Mucosa of stomach (tissue), 1 donor: ENCODE results near the gene CERS3.

ENCODE experiments used
- H3K27me3 ChIP-seq: one replicate; pipeline ENCODE4 v1.7.0; 2013; ENCODE audit warnings: mild to moderate bottlenecking, low read length; ENCODE audit not compliant: control insufficient read depth, insufficient read depth
- H3K36me3 ChIP-seq: one replicate; pipeline ENCODE4 v1.7.0; 2013; ENCODE audit warnings: low read length; ENCODE audit not compliant: control insufficient read depth, insufficient read depth
- H3K4me1 ChIP-seq: one replicate; pipeline ENCODE4 v1.7.0; 2013; ENCODE audit warnings: mild to moderate bottlenecking, low read length; ENCODE audit not compliant: control insufficient read depth, insufficient read depth
- H3K4me3 ChIP-seq: one replicate; pipeline ENCODE4 v1.7.0; 2013; ENCODE audit warnings: low read length
- H3K9ac ChIP-seq: one replicate; pipeline ENCODE4 v1.7.0; 2013; ENCODE audit warnings: mild to moderate bottlenecking, low read length, moderate library complexity
- H3K9me3 ChIP-seq: one replicate; pipeline ENCODE4 v1.7.0; 2013; ENCODE audit warnings: mild to moderate bottlenecking, low read length, moderate library complexity; ENCODE audit not compliant: control insufficient read depth
- donor health status: Pancreatic carcinoma.

CERS3 gene

DNA sequence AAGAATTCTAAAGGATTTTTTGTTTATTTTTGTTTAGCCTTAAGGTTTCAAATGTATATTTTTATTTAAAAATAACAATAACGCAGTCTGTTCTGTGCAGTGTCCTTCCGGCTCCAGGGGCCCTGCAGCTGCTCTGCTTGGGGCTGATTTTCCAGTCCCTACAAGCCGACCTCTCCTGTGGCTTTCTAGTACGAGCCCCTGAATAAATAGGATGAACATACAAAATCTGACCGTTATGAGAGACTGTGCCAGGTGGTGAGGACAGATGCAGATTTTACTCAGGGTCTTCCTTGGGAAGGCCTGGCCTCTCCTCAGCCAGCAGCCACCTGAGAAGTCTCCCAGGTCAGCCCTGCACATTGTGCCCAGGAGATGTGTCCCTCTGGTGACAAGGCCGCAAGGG, 127.8 kb downstream of the CERS3 start:
- Histone ChIP-seq H3K4me1 (no peaks in the 10 kb centered on the region), H3K9me3 (no peaks in the 10 kb centered on the region), H3K36me3 (no peaks in the 10 kb centered on the region), H3K9ac (no peak overlapping the region), H3K4me3 (no peak overlapping the region), H3K27me3 (peaks cover 3% of the 10 kb centered on the region)

GRCh38 chr15:100394736-100395440, 133.9 kb downstream of the CERS3 start:
- no peaks in the 10 kb centered on the region for H3K27me3 ChIP-seq
- no peaks in the 10 kb centered on the region for H3K36me3 ChIP-seq
- H3K4me1 ChIP-seq: no peaks in the 10 kb centered on the region
- H3K9me3 ChIP-seq: no peaks in the 10 kb centered on the region
- no peak overlapping the region for H3K4me3 ChIP-seq
- no peak overlapping the region for H3K9ac ChIP-seq

- H3K36me3 ChIP-seq: no peaks in the 10 kb centered on the region
- H3K27me3 ChIP-seq: no peaks in the 10 kb centered on the region
- no peak overlapping the region for H3K9ac ChIP-seq
- H3K4me3 ChIP-seq: no peak overlapping the region
- no peaks in the 10 kb centered on the region for H3K4me1 ChIP-seq
- H3K9me3 ChIP-seq: no peaks in the 10 kb centered on the region
Measured at GRCh38 chr15:100393008-100393407, 135.7 kb downstream of the CERS3 start.

- H3K4me1 ChIP-seq: no peaks in the 10 kb centered on the region
- no peak overlapping the region for H3K9ac ChIP-seq
- peaks cover 6% of the 10 kb centered on the region for H3K27me3 ChIP-seq
- H3K9me3 ChIP-seq: peaks cover 3% of the 10 kb centered on the region
- H3K36me3 ChIP-seq: no peaks in the 10 kb centered on the region
- H3K4me3 ChIP-seq: no peak overlapping the region
Measured at GRCh38 chr15:100385300-100386050, 143.3 kb downstream of the CERS3 start.

DNA sequence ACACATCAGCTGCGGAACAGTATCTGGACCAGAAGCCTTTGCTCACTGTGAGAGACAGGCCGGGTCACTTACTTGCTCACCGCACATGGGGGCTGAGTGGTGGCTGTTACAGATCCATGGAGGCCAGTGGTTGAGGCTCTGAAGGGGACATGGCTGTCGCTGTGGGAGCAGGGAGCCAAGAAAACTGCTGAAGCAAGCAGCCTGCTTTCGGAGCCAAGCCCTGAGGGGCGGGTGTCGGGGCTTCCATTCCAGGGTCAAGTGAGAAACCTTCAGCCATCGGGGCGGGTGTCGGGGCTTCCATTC, 144.7 kb downstream of the CERS3 start:
- no peak overlapping the region for H3K4me3 ChIP-seq
- H3K36me3 ChIP-seq: no peaks in the 10 kb centered on the region
- no peaks in the 10 kb centered on the region for H3K4me1 ChIP-seq
- H3K27me3 ChIP-seq: peaks cover 6% of the 10 kb centered on the region
- H3K9me3 ChIP-seq: peaks cover 3% of the 10 kb centered on the region
- no peak overlapping the region for H3K9ac ChIP-seq

- H3K4me3 ChIP-seq: no peak overlapping the region
- no peaks in the 10 kb centered on the region for H3K4me1 ChIP-seq
- H3K9ac ChIP-seq: no peak overlapping the region
- H3K9me3 ChIP-seq: peaks cover 3% of the 10 kb centered on the region
- H3K27me3 ChIP-seq: peaks cover 6% of the 10 kb centered on the region
- H3K36me3 ChIP-seq: no peaks in the 10 kb centered on the region
Measured at GRCh38 chr15:100383302-100384107, 145.2 kb downstream of the CERS3 start.

DNA sequence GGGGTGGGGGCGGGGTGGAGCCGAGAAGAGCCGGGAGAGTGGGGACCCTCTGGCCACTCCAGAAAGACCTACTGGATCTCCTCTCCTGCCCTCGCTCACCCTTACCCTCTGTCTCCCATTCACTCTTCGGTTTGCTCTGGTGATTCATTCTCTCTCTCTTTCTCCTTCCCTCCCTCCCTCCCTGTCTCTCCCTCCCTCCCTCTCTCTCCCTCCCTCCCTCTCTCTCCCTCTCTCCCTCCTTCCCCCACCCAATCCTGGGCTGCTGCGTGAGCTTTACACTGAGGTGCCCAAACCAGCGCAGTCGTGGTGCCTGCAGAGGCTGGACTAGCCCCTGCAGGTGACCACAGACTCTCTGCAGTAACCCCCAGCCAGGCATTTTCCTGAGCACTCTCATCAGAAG, 154.8 kb downstream of the CERS3 start:
- Histone ChIP-seq H3K9me3 (no peaks in the 10 kb centered on the region), H3K9ac (no peak overlapping the region), H3K27me3 (peaks cover 23% of the 10 kb centered on the region), H3K4me1 (no peaks in the 10 kb centered on the region), H3K36me3 (no peaks in the 10 kb centered on the region), H3K4me3 (no peak overlapping the region)

DNA sequence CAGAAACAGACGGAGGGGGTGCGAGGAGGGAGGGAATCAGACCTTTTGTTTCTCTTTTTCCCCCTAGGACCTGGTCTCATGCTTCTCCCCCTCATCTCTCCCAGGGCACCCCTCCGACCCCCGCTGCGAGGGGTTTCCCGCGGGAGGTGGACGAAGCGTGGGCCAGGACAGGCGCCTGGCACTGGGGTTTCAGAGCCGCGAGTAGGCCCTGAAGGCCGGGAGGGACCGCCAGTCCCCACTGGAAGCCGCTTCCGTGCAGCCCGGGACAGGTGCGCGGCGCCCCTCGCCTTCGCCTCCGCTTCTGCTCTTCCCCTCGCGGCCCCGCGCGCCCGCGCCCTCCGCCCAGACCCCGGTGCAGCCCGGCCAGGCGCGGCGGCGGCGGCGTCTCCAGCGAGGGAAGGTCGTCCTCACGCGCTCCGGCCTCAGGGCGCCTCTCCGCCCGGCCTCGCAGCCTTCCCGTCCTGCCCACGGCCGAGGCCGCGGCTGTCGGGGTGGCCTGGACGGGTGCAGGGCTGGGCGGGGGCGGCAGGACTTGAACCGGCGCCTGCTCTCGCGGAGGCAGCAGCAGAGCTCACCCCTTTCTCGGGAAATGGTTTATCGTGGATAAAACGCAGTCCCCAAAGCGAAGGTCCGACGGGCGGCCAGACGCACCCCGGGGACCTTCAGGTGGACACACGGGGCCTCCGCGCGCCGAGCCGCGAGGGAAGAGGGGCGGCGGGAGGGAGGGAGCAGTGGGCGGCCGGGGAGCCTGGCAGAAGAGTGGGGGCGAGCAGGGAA, 155.4 kb downstream of the CERS3 start:
- no peak overlapping the region for H3K4me3 ChIP-seq
- H3K27me3 ChIP-seq: peaks cover 23% of the 10 kb centered on the region
- H3K36me3 ChIP-seq: no peaks in the 10 kb centered on the region
- H3K9me3 ChIP-seq: no peaks in the 10 kb centered on the region
- no peak overlapping the region for H3K9ac ChIP-seq
- no peaks in the 10 kb centered on the region for H3K4me1 ChIP-seq

GRCh38 chr15:100372739-100373119, 156.0 kb downstream of the CERS3 start:
- Histone ChIP-seq H3K36me3 (no peaks in the 10 kb centered on the region), H3K27me3 (peaks cover 23% of the 10 kb centered on the region), H3K4me3 (no peak overlapping the region), H3K9me3 (no peaks in the 10 kb centered on the region), H3K4me1 (no peaks in the 10 kb centered on the region), H3K9ac (no peak overlapping the region)

DNA sequence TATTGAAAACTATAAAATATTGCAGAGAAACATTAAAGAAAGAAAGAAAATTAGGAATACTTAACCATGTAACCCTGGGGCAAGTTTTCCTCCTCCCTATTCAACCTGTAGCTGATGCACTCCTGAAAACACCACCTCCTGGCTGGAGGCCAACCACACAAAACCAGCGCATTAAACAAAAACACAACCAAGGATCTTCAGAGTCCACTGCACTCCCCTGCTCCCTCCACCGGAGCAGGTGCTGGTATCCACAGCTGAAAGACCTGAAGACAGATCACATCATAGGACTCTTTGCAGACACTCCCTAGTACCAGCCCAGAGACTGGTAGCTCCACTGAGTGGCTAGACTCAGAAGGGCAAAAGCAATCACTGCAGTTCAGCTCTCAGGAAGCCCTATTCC, 173.4 kb downstream of the CERS3 start:
- Histone ChIP-seq H3K4me1 (no peaks in the 10 kb centered on the region), H3K9me3 (no peaks in the 10 kb centered on the region), H3K27me3 (no peaks in the 10 kb centered on the region), H3K4me3 (no peak overlapping the region), H3K36me3 (no peaks in the 10 kb centered on the region), H3K9ac (no peak overlapping the region)

- Histone ChIP-seq H3K9ac (no peak overlapping the region), H3K27me3 (no peaks in the 10 kb centered on the region), H3K9me3 (no peaks in the 10 kb centered on the region), H3K4me1 (peaks cover 5% of the 10 kb centered on the region), H3K4me3 (no peak overlapping the region), H3K36me3 (no peaks in the 10 kb centered on the region)
Measured at GRCh38 chr15:100353449-100353848, 175.3 kb downstream of the CERS3 start.
